ENCODE measurements around the gene UGDH. TPM values are rescaled to one million over a fixed set of nuclear protein-coding genes. Genes with fewer than 3 reads are reported as not detected.
A peak's percentile ranks its signal among the peaks of the same experiment; 100 is the strongest.

Gene UGDH
- polyA plus RNA-seq (13.4 and 21.1 TPM in 2 replicates), polyA minus RNA-seq (27.8 and 28.4 TPM in 2 replicates)

GRCh38 chr4:39527296-39528060, at the start of gene UGDH:
Gene UGDH, minus strand, starts transcription at chr4:39527439. Its CDS starts 5,927 bp downstream, at chr4:39521512.
- Histone ChIP-seq H4K20me1 (ENCODE audit: insufficient read depth) (no peaks in the 10 kb centered on the region), H2AFZ (ENCODE audit: low read depth, low read length) (peak within 1 kb of the TSS; percentile 90), H3K9me3 (ENCODE audit: low read length) (peaks cover 4% of the 10 kb centered on the region), H3K27me3 (ENCODE audit: insufficient read depth, low read depth, low read length) (no peaks in the 10 kb centered on the region), H3K4me3 (ENCODE audit: low read length) (peak within 1 kb of the TSS; percentile 96), H3F3A (ENCODE audit: insufficient read depth, low read length, poor library complexity, severe bottlenecking) (peaks cover 5% of the 10 kb centered on the region), H3K36me3 (ENCODE audit: insufficient read depth, low read length) (no peaks in the 10 kb centered on the region), H3K79me2 (replicated peaks; ENCODE audit: insufficient read depth, low read length) (peaks cover 43% of the 10 kb centered on the region), H3K9ac (ENCODE audit: low read length) (peak within 1 kb of the TSS; percentile 89), H3K27ac (ENCODE audit: low read length) (peak within 1 kb of the TSS; percentile 90), H3K4me2 (ENCODE audit: low read length) (peak within 1 kb of the TSS; percentile 100), H3K9me2 (ENCODE audit: insufficient read depth, low read length) (no peaks in the 10 kb centered on the region)
- TF ChIP-seq POLR2AphosphoS5 (IDR thresholded peaks at IDR 0.05): peak; percentile 89
- TF ChIP-seq CTCF (IDR thresholded peaks at IDR 0.05; ENCODE audit: poor library complexity, severe bottlenecking): no peak
- TF ChIP-seq MXI1 (conservative IDR thresholded peaks at IDR 0.05; ENCODE audit: poor library complexity, severe bottlenecking): peak; percentile 90
- no peak for TF ChIP-seq RAD21 (conservative IDR thresholded peaks at IDR 0.05)
- no peak for TF ChIP-seq TAF1 (IDR thresholded peaks at IDR 0.05; ENCODE audit: low read depth)
- TF ChIP-seq EP300 (conservative IDR thresholded peaks at IDR 0.05; ENCODE audit: poor library complexity, severe bottlenecking): no peak
- peak; percentile 46 for TF ChIP-seq SMC3 (conservative IDR thresholded peaks at IDR 0.05; ENCODE audit: poor library complexity)
- TF ChIP-seq EZH2 (IDR thresholded peaks at IDR 0.05; ENCODE audit: borderline replicate concordance, insufficient read depth, low read length, poor library complexity, severe bottlenecking): no peak
- TF ChIP-seq REST (IDR thresholded peaks at IDR 0.05; ENCODE audit: borderline replicate concordance): peak; percentile 51

GRCh38 chr4:39574946-39575345, 47.7 kb upstream of the UGDH start:
- TF ChIP-seq EZH2 (IDR thresholded peaks at IDR 0.05; ENCODE audit: borderline replicate concordance, insufficient read depth, low read length, poor library complexity, severe bottlenecking) (no peak), MXI1 (conservative IDR thresholded peaks at IDR 0.05; ENCODE audit: poor library complexity, severe bottlenecking) (no peak), POLR2AphosphoS5 (IDR thresholded peaks at IDR 0.05) (no peak), EP300 (conservative IDR thresholded peaks at IDR 0.05; ENCODE audit: poor library complexity, severe bottlenecking) (no peak), REST (IDR thresholded peaks at IDR 0.05; ENCODE audit: borderline replicate concordance) (no peak)
- H3K9me3 ChIP-seq (ENCODE audit: low read length): no peaks in the 10 kb centered on the region

More at GRCh38 chr4:39574946-39575345, 47.7 kb upstream of the UGDH start:
- Histone ChIP-seq H3K4me2 (ENCODE audit: low read length) (no peak overlapping the region), H3K9ac (ENCODE audit: low read length) (no peak overlapping the region), H3K27me3 (ENCODE audit: insufficient read depth, low read depth, low read length) (no peaks in the 10 kb centered on the region), H3K36me3 (ENCODE audit: insufficient read depth, low read length) (no peaks in the 10 kb centered on the region), H3F3A (ENCODE audit: insufficient read depth, low read length, poor library complexity, severe bottlenecking) (no peaks in the 10 kb centered on the region), H3K4me3 (ENCODE audit: low read length) (no peak overlapping the region), H3K9me2 (ENCODE audit: insufficient read depth, low read length) (no peaks in the 10 kb centered on the region), H3K79me2 (replicated peaks; ENCODE audit: insufficient read depth, low read length) (no peaks in the 10 kb centered on the region), H3K27ac (ENCODE audit: low read length) (no peak overlapping the region), H2AFZ (ENCODE audit: low read depth, low read length) (no peak overlapping the region), H4K20me1 (ENCODE audit: insufficient read depth) (no peaks in the 10 kb centered on the region)

Measured in neural cell (in vitro differentiated cells).